Hematopoietic multipotent progenitor cell treated with erythropoietin and hydrocortisone succinate and interleukin-3 and kit ligand, for 15 days (in vitro differentiated cells): ENCODE data around the gene CERKL.
"Not testable (repeated sequence)": the region's sequence is repeated elsewhere in the genome, so short reads cannot be mapped to it uniquely, and the experiment has no call there.

Experiments
- DNase-seq: peaks from one replicate; pipeline ENCODE4 v3.0.0-alpha.2; 2015; ENCODE audit warnings: low spot score

The CERKL gene, protein sequence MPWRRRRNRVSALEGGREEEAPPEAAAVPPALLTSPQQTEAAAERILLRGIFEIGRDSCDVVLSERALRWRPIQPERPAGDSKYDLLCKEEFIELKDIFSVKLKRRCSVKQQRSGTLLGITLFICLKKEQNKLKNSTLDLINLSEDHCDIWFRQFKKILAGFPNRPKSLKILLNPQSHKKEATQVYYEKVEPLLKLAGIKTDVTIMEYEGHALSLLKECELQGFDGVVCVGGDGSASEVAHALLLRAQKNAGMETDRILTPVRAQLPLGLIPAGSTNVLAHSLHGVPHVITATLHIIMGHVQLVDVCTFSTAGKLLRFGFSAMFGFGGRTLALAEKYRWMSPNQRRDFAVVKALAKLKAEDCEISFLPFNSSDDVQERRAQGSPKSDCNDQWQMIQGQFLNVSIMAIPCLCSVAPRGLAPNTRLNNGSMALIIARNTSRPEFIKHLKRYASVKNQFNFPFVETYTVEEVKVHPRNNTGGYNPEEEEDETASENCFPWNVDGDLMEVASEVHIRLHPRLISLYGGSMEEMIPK

DNA sequence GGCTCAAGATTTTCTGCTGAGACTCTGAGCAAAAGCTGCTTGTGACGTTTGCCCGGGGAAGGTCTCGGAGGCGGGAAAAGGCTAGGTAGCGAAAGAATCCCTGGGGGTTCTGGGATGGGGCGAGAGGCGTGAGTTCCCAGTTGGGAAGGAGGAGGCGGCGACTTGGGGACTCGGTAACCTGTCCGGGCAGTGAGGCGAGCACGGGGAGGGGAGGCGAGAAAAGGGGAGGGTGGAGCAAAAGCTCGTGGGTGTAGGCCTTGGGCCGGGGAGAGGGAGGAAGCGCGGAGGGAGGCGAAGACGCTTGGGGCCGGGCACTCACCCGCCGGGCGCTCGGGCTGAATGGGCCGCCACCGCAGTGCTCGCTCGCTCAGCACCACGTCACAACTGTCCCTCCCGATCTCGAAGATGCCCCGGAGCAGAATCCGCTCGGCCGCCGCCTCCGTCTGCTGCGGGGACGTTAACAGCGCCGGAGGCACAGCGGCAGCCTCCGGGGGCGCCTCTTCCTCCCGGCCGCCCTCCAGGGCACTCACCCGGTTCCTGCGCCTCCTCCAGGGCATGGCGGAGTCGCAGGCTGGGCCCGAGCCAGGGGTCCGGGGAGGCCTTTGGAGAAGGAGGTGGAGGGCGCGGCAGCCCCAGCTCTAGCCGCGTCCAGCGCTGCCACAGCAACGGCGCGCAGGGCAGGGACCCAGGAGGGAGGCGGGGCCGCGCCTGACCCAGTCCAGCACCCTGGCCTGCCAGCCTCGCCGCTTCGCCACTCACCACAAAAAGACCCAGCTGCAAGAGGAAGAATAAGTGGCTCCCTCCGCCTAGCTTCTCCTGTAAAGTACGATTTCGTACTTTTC, at the start of gene CERKL:
Gene CERKL, minus strand, starts transcription at position 656 of the 842 bp plus-strand sequence. Its CDS starts 99 bp downstream, at position 557.
- DNase-seq: no peak

DNA sequence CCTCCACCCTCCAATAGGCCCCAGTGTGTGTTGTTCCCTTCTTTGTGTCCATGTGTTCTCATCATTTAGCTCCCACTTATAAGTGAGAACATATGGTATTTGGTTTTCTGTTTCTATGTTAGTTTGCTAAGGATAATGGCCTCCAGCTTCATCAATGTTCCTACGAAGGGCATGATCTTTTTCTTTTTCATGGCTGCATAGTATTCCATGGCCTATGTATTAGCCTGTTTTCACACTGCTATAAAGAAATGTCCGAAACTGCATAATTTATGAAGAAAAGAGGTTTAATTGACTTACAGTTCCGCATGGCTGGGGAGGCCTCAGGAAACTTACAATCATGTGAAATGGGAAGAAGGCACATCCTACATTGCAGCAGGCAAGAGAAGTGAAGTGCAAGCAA, 45.6 kb upstream of the CERKL start:
- not testable (repeated sequence) for DNase-seq

DNA sequence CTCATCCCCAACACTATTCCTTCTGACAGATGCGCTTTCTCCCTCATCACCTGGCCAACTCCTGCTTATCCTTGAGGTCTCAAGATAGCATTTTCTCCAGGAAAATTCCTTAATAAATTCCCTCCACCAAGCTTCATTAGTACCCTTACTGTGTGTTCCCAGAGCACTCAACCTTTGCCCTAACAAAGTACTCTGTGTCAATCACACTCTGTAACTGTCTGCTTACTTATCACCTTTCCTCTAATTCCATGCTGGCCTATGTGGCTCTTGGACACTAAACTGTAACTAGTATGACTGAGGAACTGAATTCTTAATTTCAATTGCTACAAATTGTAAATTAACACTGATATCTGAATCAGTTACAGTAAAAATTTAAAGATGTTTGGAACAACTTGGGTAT, 41.3 kb upstream of the CERKL start:
- DNase-seq: no peak

DNA sequence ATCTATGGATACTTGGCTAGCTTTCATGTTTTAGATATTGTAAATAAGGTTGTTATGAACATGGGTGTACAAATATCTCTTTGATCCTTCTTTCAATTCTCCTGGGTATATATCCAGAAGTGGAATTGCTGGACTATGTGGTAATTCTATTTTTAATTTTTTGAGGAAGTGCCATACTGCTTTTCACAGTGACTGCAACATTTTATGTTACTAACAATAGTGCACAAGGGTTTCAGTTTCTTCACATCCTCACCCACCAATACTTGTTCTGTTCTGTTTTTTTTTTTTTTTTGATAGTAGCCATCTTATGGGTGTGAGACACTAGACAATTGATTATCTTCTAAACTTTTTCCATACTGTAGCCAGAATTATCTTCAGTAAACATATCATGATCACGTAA, 40.7 kb upstream of the CERKL start:
- DNase-seq: no peak

DNA sequence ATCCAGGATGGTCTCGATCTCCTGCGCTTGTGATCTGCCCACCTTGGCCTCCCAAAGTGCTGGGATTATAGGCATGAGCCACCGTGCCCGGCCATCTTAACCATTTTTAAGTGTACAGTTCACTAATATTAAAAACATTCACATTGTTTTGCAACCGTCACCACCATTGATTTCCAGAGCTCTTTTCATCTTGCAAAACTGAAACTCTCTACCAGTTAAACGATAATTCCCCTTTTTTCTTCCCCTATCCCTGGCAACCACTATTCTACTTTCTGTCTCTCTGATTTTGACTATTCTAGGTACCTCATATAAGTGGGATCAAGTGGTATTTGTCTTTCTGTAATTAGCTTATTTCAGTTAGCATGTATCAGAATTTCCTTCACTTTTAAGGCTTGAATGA, 40.2 kb upstream of the CERKL start:
- DNase-seq: no peak

DNA sequence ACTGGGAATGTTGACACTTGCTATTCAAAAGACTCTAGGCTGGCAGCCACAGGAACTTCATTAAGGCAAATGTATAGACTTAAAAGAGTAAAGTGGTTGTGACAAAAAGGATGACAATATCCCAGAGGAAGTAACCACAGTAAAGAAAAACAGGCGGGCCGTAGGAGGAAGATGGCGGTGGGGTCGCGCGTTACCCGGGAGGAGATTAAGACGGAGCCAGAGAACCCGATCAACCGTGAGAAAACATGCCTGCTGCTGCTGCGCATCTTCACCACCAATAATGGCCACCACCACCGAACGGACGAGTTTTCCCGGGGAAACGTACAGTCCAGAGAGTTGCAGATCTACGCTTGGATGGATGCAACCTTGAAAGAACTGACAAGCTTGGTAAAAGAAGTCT, 37.4 kb upstream of the CERKL start:
- DNase-seq: no peak

DNA sequence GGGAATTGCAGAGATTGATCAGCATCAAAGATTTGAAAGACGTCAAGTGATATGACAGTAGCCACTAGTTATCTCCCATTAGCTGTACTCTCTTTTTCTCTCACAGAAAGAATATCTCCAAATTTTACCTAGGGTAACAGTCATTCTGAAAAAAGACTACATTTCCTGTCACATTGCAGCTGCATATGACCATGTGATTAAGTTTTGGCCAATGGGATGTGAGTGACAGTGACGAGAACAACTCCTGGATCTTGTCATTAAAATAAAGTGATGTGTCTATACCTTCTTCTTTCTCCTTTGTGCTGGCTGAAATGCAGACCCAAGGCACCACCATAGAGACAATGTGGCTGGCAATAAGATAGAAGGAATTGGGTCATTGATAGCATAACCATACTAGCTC, 34.0 kb upstream of the CERKL start:
- no peak for DNase-seq

DNA sequence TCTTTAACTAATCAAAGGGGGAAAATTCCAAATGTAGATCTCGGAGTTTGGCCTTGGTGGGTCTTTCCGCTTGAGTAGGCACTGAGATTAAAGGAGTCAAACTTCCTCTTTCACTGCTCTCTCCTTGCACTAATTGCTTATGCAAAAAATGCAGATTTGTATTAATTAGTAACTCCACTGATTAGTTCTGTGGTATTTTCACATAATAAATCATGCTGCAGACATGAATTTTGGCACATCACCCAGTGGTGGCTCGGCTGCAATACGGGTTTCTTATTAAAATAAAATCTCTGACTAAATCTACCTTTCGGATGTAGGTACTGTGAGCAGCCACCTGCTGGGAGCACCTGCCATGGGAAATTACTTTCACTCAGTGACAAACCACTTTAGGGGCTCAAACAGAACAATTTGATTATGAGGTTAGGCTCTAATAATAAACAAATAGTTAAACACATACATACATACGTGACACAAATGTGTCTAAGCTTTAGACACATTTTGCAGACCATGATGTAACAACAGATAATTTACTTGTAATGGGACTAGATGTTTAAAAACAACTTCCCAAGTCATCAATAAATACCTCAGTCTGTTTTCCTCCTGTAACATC, 29.8 kb upstream of the CERKL start:
- no peak for DNase-seq

DNA sequence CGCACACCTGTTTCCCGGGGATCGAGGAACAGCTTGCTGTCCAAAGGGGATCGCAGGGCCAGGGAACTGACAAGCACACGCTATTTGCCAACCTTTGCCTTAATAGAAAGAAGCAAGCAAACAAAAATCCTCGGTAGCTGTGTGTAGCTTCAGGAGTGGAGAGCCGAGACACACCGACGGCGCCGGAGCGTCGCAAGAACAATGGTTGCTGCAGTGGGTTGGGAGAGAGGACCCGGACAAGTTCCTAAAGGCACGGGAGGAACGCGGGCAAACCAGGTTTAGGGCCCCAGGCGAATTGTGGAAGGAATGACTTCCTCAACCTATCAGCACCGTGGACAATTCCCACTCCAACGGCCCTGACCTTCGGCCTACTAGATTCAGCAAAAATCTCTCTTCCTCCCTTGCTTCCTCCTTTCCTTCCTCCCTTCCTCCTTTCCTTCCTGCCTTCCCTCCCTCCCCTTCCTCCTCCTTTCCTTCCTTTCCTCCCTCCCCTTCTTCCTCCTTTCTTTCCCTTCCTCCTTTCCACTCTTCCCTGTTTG, 28.3 kb upstream of the CERKL start:
- no peak for DNase-seq

DNA sequence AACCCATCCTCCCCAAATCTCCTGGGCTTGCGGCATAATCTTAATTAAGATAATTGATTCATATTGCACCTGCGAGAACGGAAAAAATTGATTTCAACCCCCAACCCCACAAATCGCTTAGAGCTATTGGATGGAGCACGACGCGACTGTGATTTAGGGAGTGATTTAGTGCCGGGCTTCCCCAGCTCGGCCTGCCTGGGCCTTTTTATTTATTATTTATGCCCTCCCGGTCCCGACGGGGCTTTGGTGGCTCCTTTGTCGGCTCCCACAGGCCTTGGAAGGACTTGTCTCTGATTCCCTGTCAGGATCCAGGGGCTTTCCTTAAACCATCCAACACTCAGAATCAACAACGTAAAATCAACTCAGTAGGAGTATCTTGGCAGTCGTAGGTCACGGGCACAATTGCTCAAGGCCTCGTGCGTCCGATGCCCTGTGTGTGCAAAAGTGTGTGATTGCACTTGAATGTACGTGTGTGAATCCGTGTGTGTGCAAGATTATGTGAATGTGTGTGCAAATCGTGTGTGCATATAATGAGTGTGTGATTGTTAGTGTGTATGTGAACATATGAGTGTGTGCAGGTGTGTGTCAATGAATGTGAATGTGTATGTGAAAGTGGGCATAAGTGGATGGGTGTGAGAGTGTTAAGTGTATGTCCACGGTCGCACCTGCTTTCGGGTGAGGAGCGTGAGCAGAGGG, 27.7 kb upstream of the CERKL start:
- DNase-seq: no peak

DNA sequence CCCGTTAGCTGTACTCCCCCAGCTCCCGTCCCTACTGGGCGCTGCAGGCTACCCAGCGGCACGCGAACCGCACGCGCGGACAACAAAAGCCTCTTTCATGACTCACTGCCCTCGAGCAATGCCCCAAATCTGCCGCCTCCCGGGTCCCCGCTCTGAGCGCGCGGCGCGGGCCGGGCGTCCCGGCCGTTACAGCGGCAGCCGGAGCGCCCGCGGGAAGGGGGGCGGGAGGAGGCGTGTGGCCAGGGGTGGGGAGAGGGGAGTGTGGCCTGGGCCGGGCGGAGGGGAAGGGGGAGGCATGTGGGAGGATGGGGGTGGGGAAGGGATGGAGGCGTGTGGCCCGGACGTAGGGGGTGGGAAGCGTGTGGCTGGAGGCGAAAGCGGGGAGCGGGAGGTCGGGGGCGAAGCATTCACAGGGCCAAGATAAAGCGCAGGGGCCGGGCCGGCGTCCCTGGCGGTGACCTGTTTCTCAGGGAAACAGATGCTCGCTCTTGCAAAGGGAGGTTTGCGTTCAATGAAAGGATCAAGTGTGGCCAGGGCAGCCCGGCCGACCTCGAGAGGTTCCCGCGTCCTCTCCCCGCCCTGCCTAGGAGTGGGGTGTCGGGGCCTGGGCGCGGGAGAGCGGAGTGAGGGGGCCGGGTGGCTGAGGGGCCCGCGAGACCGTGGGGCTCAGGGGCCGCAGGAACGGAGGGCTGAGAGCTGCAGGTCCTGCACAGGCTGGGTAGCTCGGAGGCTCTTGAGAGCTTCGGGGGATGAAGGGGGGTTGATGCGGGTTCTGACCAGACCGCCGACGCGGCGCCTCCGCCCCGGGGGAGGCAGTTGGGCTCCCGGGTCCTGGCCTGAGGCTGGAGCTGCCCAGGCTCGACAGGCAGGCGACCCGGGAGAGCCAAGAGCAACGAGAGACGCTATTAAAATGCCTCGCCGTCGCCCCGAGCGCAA, 26.9 kb upstream of the CERKL start:
- DNase-seq: no peak

DNA sequence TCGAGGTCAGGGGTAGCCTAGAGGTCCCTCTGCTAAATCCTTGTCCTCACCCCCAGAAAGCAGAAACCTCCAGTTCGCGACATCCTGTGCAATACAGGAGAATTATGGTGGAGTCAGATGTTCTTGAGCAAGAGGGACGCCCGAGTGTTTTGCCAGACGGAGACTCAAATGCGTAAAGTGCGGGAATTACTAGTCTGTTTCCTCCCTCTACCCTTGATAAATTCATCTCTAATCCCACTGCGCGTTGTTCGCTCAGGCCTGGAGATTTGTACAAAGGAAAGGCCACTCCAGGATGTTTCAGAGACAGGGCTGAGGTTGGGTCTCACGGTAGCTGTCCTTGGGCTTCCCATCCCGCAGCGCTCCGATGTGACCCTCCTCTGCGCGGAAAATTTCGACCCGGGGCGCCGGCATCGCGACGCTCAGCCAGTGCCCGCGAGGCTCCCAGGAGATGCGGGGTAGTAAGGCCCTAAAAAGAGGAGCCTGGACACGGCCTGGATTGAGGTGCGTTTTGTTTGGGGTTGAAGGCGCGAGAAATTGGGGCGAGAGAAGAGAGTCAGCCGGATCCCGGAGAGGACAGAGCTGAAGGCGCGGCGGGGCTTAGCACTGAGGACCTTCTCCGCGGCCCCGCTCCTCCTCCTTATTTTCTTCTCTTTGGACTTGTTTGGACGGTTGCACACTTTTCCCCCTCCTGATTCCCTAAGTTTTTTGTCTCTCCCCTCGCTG, 26.1 kb upstream of the CERKL start:
- no peak for DNase-seq

DNA sequence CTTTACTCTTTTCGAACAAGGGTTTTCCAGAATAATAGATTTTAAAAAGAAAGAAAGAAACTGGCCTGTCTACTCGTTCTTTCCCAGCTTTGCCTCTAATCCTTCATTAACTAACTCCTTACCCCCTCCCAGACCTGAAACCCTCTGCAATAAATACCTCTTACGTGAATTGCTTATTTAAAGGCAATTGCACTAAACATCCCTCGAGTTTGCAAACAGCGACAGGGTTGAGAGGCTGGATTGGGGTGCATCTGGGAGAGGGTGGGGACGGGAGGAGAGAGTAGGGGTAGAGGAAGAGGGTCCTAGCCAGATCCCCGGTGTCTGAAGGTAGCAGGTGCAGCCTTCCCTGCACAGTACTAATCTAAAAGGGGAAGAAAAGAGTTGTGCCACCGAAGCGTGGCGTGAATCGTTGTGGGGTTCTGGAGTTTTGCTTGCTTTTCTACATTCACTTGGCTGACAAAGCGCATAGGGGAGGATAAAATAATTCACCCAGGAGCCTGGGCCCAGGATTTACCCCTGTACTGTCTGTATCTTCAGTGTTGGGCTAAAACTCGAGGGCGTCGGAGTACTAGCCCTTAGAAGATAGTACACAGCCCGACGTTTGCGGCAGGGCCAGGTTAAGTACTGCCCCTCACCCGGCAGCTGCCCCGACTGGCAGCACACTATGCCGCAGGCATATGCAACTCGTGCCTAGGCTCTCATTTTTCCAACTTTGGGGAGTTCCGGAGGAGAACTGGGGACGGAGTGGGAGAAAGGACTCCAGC, 25.3 kb upstream of the CERKL start:
- DNase-seq: no peak

DNA sequence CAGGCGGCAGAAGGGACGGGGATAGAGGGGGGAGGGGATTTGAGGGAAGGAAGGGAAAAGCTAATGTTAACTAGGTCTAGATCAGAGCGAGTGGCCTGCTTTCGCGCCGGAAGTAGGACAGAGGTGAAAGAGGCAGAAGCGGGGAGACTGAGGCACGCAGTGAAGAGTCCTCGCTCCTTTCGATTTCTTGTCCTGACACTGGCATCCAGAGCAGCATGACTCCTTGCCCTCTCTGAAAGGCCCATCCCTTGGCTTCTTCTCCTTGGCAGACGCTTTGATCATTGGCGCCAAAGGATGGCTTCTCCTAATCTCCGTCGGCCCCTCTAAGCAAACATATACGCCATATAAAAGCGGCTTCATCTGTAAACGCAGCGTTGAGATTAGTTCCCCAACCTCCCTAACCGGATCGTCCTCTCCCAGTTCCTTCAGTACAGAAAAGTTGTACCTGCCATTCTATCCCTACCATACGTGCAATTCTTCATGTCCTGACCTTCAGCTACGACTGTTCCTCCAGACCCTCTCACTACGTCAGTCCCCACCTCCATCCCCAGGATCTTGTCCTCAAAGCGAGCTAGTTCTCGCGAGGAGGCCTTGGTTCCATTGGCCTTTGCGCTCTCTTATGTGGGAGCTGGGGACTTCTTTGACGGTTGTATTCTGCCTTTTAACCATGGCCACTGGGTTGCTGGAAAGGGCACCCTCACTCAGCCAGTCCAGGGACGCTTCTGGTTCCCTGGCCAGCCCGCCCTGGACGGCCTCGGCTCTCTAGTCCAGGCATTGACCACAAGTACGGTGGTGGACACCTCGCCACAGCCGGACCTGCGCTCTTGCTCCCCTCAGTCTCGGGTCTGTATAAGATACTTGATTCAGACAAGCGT, 24.3 kb upstream of the CERKL start:
- DNase-seq: no peak

DNA sequence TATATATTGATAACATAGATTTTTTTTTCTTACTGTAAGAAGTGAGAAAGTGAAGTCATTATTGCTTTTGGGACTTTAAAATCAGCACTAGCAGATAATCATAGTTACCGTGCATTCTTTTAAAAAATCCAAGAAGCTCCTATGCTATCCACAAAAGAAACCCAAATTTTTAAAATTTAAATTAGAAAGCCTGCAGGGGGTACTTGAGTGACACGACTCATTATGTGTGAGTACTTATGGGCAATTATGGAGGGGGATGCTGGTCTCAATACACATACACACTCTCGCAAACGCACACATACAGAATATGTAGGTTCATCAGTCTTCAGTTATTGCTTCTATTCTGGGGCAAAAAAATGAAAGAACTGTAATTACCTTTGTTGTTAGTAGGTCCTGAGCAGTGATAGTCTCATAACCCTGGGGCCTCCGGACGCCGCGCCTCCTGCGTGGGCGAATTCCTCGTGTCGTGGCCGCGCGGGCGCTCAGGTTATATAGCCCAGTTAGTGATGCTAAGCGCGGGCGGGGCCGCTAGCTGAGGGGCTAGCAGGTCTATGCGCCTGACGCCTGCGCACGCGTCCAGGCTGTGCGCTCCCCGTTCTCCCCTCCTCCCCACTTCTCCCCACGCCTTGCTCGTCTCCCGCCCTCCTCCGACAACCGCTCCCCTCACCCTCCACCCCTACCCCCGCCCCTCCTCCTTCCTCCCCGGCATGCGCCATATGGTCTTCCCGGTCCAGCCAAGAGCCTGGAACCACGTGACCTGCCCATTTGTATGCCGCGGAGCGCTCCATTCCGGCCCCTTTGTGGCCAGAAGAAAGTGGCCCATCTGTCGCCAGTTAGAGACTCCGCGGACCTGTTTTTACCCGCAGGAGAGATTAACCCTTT, 23.4 kb upstream of the CERKL start, which contains the start of gene NEUROD1:
Gene NEUROD1, minus strand, starts transcription at position 463 of the 882 bp plus-strand sequence. CDS start 1,657 bp downstream, outside the sequence.
- no peak for DNase-seq

DNA sequence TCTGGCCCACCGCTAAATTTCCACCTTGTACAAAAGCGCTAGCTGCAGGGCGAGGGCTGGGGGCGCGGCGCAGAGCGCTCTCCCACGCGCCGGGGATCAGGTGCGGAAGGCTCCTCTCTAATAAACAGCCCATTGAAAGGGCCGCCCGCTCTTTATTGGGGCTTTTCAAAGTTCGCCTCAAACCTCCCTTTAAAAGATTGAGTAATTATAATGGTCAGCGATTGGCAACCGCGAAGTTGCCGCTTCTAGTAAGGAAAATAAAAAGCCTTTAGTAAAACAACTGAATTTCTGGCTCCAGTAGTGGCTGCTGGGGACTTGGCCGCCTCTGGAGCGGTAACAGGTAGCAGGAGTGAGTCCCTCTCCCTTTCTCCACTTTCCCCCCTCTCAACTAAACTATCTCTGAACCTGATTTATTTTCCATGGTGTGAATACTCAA, 22.7 kb upstream of the CERKL start:
- no peak for DNase-seq
